Fibroblast of lung (primary cell): Measurements from ENCODE around the gene ZBTB7B.
"Not testable (repeated sequence)": the region's sequence is repeated elsewhere in the genome, so short reads cannot be mapped to it uniquely, and the experiment has no call there.

Experiments used
- EZH2 ChIP-seq: IDR thresholded peaks from 2 replicates; pipeline ENCODE4 v1.5.1; 2012; ENCODE audit warnings: low read length, control low read depth, mild to moderate bottlenecking; ENCODE audit errors: missing control alignments
- TF ChIP-seq, protein P1 (sequence below), 2 donors: IDR thresholded peaks in 1 of 2; conservative IDR thresholded peaks in 1 of 2; 1 replicate in 1 of 2; 2 replicates in 1 of 2; pipeline ENCODE4 v1.5.1; 2011 to 2012; ENCODE audit warnings: low read length in 2 of 2, control low read depth in 1 of 2, inconsistent platforms in 1 of 2, low read depth in 1 of 2, mild to moderate bottlenecking in 1 of 2

- TF ChIP-seq, protein P1, sequence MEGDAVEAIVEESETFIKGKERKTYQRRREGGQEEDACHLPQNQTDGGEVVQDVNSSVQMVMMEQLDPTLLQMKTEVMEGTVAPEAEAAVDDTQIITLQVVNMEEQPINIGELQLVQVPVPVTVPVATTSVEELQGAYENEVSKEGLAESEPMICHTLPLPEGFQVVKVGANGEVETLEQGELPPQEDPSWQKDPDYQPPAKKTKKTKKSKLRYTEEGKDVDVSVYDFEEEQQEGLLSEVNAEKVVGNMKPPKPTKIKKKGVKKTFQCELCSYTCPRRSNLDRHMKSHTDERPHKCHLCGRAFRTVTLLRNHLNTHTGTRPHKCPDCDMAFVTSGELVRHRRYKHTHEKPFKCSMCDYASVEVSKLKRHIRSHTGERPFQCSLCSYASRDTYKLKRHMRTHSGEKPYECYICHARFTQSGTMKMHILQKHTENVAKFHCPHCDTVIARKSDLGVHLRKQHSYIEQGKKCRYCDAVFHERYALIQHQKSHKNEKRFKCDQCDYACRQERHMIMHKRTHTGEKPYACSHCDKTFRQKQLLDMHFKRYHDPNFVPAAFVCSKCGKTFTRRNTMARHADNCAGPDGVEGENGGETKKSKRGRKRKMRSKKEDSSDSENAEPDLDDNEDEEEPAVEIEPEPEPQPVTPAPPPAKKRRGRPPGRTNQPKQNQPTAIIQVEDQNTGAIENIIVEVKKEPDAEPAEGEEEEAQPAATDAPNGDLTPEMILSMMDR (conservative IDR thresholded peaks at IDR 0.05 in 1 of 2, IDR thresholded peaks at IDR 0.05 in 1 of 2; ENCODE audit: low read depth in 1 of 2, low read length in 2 of 2), result not testable (repeated sequence)
- TF ChIP-seq EZH2, result not testable (repeated sequence)
Measured at GRCh38 chr1:154977762-154978161, 24.8 kb upstream of the ZBTB7B start.
